Measurements from ENCODE around the gene PAM16.
A peak's percentile ranks its signal among the peaks of the same experiment; 100 is the strongest.

PAM16 gene

DNA sequence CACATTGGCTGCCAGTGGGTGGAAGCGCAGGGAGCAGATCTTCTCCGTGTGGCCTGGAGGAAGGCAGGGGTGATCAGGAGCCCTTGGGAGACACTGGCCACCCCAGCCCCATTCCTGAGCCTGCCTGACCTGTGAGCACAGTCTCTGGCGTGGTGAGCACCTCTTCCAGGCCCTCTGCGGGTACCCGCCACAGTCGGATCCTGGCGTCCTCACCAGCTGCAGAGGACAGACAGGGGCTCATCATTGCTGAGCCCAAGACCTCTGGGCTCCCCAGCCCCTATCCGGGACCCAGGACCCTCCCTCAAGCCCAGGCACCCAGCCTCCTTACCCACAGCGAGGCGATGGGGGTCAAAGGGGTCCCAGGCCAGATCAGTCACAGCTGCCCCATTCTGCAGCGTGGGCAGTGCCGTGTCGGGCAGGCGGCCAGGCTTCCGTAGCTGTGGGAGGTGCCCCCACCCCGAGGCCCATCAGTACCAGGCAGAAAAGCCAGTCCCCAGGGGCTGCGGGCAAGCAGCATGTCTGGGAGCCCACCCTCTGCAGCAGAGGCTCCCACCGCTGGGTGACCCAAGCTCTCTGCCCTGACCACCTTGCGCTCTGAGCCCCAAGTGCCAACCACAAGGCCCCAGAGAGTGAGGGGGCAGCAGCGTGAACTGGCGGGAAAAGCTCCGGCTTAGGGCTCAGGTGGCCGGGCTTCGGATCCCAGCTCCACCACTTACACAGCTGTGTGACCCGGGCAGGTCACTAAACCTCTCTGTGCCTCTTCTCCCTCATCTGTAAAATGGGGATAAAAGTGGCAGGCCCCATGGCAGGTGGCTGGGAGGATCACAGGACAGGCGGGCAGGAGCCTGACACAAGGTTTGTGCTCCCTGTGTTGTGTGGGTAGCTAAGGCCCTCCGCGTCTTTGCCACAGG lies 10.2 kb upstream of the PAM16 start:
- TF ChIP-seq, protein P1, sequence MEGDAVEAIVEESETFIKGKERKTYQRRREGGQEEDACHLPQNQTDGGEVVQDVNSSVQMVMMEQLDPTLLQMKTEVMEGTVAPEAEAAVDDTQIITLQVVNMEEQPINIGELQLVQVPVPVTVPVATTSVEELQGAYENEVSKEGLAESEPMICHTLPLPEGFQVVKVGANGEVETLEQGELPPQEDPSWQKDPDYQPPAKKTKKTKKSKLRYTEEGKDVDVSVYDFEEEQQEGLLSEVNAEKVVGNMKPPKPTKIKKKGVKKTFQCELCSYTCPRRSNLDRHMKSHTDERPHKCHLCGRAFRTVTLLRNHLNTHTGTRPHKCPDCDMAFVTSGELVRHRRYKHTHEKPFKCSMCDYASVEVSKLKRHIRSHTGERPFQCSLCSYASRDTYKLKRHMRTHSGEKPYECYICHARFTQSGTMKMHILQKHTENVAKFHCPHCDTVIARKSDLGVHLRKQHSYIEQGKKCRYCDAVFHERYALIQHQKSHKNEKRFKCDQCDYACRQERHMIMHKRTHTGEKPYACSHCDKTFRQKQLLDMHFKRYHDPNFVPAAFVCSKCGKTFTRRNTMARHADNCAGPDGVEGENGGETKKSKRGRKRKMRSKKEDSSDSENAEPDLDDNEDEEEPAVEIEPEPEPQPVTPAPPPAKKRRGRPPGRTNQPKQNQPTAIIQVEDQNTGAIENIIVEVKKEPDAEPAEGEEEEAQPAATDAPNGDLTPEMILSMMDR (IDR thresholded peaks at IDR 0.05; ENCODE audit: low read depth, low read length): no peak
- H3K4me3 ChIP-seq (ENCODE audit: low read depth, low read length): no peak overlapping the region

DNA sequence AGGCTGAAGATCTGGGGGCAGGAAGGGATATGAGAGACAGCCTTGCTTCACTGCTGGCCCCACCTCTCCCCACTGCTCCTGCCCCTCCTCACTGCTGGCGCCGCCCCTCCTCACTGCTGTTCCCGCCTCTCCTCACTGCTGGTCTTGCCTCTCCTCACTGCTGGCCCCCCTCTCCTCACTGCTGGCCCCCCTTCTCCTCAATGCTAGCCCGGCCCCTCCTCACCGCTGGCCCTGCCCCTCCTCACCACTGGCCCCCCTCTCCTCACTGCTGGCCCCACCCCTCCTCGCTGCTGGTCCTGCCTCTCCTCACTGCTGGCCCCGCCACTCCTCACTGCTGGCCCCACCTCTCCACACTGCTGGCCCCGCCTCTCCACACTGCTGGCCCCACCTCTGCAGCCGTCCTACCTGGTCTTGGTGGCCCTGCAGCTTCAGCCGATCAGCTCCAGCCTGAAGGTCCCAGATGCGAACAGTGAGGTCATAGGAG lies 9.5 kb upstream of the PAM16 start:
- no peak overlapping the region for H3K4me3 ChIP-seq (ENCODE audit: low read depth, low read length)
- TF ChIP-seq, protein P1 (IDR thresholded peaks at IDR 0.05; ENCODE audit: low read depth, low read length): no peak

DNA sequence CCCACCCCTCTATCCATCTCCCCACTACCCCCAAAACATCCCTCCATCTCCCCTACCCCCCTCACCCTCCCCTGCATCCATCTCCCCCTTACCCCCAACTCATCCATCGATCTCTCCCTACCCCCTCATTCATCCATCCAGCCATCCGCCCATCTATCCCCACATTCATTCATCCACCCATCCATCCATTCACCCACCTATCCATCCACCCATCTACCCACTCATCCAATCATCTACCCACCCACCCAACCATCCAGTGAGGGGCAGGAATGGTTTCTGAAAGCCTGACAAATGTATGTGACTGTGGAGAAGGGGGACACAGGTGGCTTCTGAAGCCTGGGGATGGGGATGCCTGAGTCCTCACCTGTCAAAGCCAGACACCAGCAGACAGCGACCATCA lies 8.8 kb upstream of the PAM16 start:
- no peak overlapping the region for H3K4me3 ChIP-seq (ENCODE audit: low read depth, low read length)
- TF ChIP-seq, protein P1 (IDR thresholded peaks at IDR 0.05; ENCODE audit: low read depth, low read length): no peak

DNA sequence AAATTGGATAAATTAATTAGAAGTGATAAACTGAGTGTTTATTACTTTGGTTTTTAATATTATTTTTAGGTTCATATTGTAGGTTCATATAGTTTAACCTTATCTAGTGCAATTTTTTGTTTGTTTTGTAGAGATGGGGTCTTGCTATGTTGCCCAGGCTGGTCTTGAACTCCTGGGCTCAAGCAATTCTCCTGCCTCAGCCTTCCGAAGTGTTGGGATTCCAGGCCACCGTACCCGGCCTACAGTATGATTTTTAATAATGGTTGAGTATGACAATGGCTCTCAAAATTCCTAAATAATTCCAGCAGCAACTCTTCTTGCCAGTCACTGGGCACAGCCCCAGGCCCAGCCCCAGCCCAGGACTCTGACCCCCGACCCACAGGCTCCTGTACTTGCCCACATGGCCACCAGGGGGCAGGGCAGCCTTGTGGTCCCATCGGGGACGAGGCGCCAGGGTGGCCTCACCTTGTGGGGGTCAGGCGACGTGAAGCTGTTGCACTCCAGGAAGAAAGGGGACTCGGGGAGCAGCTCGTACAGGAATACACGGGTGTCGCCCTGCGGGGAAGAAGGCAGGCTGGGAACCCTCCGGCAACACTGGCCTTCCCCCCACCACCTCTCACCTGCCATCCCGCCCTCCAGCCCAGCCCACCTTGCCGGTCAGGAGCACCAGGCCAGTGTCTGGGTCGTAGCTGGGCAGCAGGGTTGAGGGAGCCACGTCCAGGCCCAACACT lies 7.9 kb upstream of the PAM16 start:
- TF ChIP-seq, protein P1 (IDR thresholded peaks at IDR 0.05; ENCODE audit: low read depth, low read length): peak; percentile 90
- no peak overlapping the region for H3K4me3 ChIP-seq (ENCODE audit: low read depth, low read length)

DNA sequence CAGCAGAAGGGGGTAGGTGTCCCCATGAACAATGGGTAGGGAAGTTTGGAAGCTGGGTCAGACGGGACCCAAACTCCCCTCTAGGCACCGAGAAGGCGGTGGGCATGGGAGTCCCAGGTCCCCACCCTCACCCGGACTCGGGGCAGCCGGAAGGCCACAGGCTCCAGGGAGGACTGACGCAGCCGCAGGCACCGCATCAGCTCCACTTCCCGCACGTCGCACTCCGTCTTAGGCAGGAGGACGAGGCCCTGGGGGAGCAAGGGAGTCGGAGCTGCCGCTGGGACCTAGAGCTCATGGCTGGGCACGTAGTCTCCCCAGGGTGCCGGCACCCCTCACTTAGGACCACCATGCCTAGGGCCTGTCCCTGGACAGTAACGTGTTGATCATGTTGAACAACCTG lies 7.1 kb upstream of the PAM16 start:
- TF ChIP-seq, protein P1 (IDR thresholded peaks at IDR 0.05; ENCODE audit: low read depth, low read length): no peak

DNA sequence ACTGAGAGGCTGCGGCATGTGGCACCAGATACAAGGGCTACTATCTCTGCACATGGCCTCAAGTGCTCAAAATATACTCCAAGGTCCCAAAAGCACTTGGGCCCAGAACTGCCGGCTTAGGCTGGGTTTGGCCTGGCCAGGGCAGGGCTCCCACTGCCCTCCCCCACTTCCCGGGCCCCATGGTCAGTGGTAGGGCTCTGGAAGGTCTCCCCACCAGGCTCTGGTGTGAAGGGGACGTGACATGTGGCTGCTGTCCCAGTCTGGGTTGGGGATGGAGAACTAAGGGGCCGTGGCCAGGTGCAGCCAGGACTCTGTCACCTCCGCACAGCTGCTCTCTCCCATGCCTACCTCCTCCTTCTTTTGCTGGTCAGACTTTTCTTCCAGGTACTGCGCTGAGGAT lies 5.7 kb upstream of the PAM16 start:
- TF ChIP-seq, protein P1 (IDR thresholded peaks at IDR 0.05; ENCODE audit: low read depth, low read length): no peak
- H3K4me3 ChIP-seq (ENCODE audit: low read depth, low read length): no peak overlapping the region

More for the DNA sequence above, 7.1 kb upstream of the PAM16 start:
- no peak overlapping the region for H3K4me3 ChIP-seq (ENCODE audit: low read depth, low read length)
